Trophoblast cell (in vitro differentiated cells and primary cell): Measurements from ENCODE around the gene DNPH1.
A peak's percentile ranks its signal among the peaks of the same experiment; 100 is the strongest.

Experiments used
- DNase-seq, 2 donors: peaks; one replicate each; pipeline ENCODE4 v3.0.0-alpha.2; 2016
- H2AFZ ChIP-seq: 2 replicates; pipeline ENCODE4 v1.6.1; 2013; ENCODE audit warnings: low read length, moderate library complexity, mild to moderate bottlenecking; ENCODE audit not compliant: insufficient read depth, poor library complexity
- H2AK5ac ChIP-seq: 2 replicates; pipeline ENCODE4 v1.6.1; 2013; ENCODE audit warnings: mild to moderate bottlenecking, low read length
- H2BK120ac ChIP-seq: 2 replicates; pipeline ENCODE4 v1.6.1; 2013; ENCODE audit warnings: low read length, mild to moderate bottlenecking, moderate library complexity; ENCODE audit not compliant: insufficient read depth, poor library complexity
- H2BK12ac ChIP-seq: 2 replicates; pipeline ENCODE4 v1.6.1; 2013; ENCODE audit warnings: mild to moderate bottlenecking, low read length, moderate library complexity
- H2BK5ac ChIP-seq: 2 replicates; pipeline ENCODE4 v1.6.1; 2013; ENCODE audit warnings: low read length, low read depth, moderate library complexity, mild to moderate bottlenecking; ENCODE audit not compliant: poor library complexity
- H3K14ac ChIP-seq: 2 replicates; pipeline ENCODE4 v1.6.1; 2013; ENCODE audit warnings: mild to moderate bottlenecking, low read length
- H3K18ac ChIP-seq: 2 replicates; pipeline ENCODE4 v1.6.1; 2013; ENCODE audit warnings: mild to moderate bottlenecking, low read length
- H3K23ac ChIP-seq: 2 replicates; pipeline ENCODE4 v1.6.1; 2013; ENCODE audit warnings: low read length
- H3K27ac ChIP-seq: 2 replicates; pipeline ENCODE4 v1.5.1; 2013; ENCODE audit warnings: low read depth, mild to moderate bottlenecking, inconsistent platforms, low read length, moderate library complexity
- H3K27me3 ChIP-seq: 2 replicates; pipeline ENCODE4 v1.6.1; 2013; ENCODE audit warnings: inconsistent platforms, mild to moderate bottlenecking, low read length, moderate library complexity; ENCODE audit not compliant: insufficient read depth
- H3K36me3 ChIP-seq, 2 experiments: 1 replicate in 1 of 2; 2 replicates in 1 of 2; pipeline ENCODE4 v1.6.1; 2013; ENCODE audit warnings: low read length in 2 of 2, mild to moderate bottlenecking in 2 of 2, moderate library complexity in 1 of 2; ENCODE audit not compliant: insufficient read depth in 2 of 2, control insufficient read depth in 1 of 2
- H3K4ac ChIP-seq: 2 replicates; pipeline ENCODE4 v1.6.1; 2013; ENCODE audit warnings: low read depth, mild to moderate bottlenecking, low read length, moderate library complexity
- H3K4me1 ChIP-seq, 2 experiments: 1 replicate in 1 of 2; 2 replicates in 1 of 2; pipeline ENCODE4 v1.6.1; 2013; ENCODE audit warnings: low read length in 2 of 2, mild to moderate bottlenecking in 2 of 2, moderate library complexity in 1 of 2; ENCODE audit not compliant: insufficient read depth in 2 of 2, control insufficient read depth in 1 of 2
- H3K4me2 ChIP-seq: 2 replicates; pipeline ENCODE4 v1.6.1; 2013; ENCODE audit warnings: inconsistent platforms, mild to moderate bottlenecking, low read length, moderate library complexity
- H3K4me3 ChIP-seq: 2 replicates; pipeline ENCODE4 v1.5.1; 2013; ENCODE audit warnings: mild to moderate bottlenecking, low read depth, low read length, inconsistent platforms
- H3K79me1 ChIP-seq: one replicate; pipeline ENCODE4 v1.6.1; 2013; ENCODE audit warnings: low read length
- H3K79me2 ChIP-seq: 2 replicates; pipeline ENCODE4 v1.6.1; 2013; ENCODE audit warnings: low read length, mild to moderate bottlenecking; ENCODE audit not compliant: control insufficient read depth, insufficient read depth, poor library complexity
- H3K9ac ChIP-seq: 2 replicates; pipeline ENCODE4 v1.6.1; 2013; ENCODE audit warnings: mild to moderate bottlenecking, low read length
- H3K9me3 ChIP-seq: 2 replicates; pipeline ENCODE4 v1.6.1; 2013; ENCODE audit warnings: low read depth, mild to moderate bottlenecking, control low read depth, inconsistent platforms, low read length; ENCODE audit not compliant: insufficient read depth
- H4K12ac ChIP-seq: 2 replicates; pipeline ENCODE4 v1.6.1; 2013; ENCODE audit warnings: low read depth, mild to moderate bottlenecking, low read length, moderate library complexity
- H4K8ac ChIP-seq: 2 replicates; pipeline ENCODE4 v1.6.1; 2013; ENCODE audit warnings: low read depth, mild to moderate bottlenecking, low read length, moderate library complexity
- H4K91ac ChIP-seq: one replicate; pipeline ENCODE4 v1.6.1; 2013; ENCODE audit warnings: low read depth, mild to moderate bottlenecking, low read length, moderate library complexity
- WGBS: extraction: QIAGEN DNeasy Blood & Tissue Kit; methylation state at CpG from one replicate; pipeline ENCODE4 v1.1.7; 2013; ENCODE audit warnings: missing lambda C conversion rate; ENCODE audit not compliant: insufficient read length, insufficient coverage; ENCODE audit errors: extremely low coverage; 5-methylcytosine and 5-hydroxymethylcytosine counted together

Gene DNPH1

DNA sequence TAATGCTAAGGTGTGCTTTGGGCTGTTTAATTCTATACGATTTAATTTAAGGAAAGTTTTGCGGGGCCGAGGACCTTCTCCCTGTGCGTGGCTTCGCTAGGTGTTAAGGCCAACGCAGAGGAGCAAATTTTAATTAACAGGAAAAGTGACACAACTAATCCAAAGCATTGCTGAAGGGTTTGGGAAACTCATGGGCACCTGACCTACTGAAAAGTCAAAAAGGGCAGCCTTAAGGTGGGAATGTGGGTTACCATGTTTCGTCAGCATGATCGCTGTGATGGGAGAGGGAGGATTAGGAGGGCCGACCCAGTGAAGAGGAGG, 47.7 kb downstream of the DNPH1 start:
- Histone ChIP-seq H3K14ac (peak overlapping the region; percentile 82), H3K36me3 (peaks cover 26 to 39% of the 10 kb centered on the region in 2 experiments), H2BK5ac (no peak overlapping the region), H2BK120ac (no peak overlapping the region), H3K27ac (peak overlapping the region; percentile 19), H3K4ac (peak overlapping the region; percentile 75), H2AK5ac (peak overlapping the region; percentile 28), H3K9ac (peak overlapping the region; percentile 57), H3K79me1 (peaks cover 9% of the 10 kb centered on the region), H3K4me3 (peak overlapping the region; percentile 74), H3K4me2 (peak overlapping the region; percentile 78), H3K79me2 (peaks cover 6% of the 10 kb centered on the region), H4K12ac (peak overlapping the region; percentile 83), H2BK12ac (no peak overlapping the region), H3K27me3 (no peaks in the 10 kb centered on the region), H2AFZ (peak overlapping the region; percentile 69), H3K18ac (peak overlapping the region; percentile 62), H3K23ac (no peak overlapping the region), H3K9me3 (no peaks in the 10 kb centered on the region), H4K91ac (peak overlapping the region; percentile 74), H4K8ac (peak overlapping the region; percentile 95), H3K4me1 (peaks cover 5 to 8% of the 10 kb centered on the region in 2 experiments)
- WGBS: no CpG with 5 or more reads among the region's 9 CpGs
- no peak for DNase-seq

DNA sequence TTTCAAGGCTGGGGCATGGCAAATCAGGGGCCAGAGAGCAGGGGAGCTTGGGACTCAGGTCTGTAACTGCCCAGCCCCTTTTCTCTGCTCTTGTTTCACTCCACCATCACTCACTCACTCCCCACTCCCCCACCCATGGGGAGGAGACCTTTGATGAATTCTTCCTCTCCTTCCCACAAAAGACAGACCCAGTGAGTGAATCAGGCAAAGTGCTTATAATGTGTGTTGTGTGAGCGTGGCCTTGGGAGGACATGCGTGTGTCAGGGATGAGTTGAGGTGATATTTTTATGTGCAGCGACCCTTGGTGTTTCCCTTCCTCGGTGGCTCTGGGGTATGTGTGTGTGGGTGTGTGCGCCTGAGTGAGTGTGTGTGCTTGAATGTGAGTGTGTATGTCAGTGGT, 48.3 kb downstream of the DNPH1 start:
- no peak overlapping the region for H2AK5ac ChIP-seq
- peaks cover 9% of the 10 kb centered on the region for H3K79me1 ChIP-seq
- H3K14ac ChIP-seq: no peak overlapping the region
- H3K4ac ChIP-seq: no peak overlapping the region
- H4K8ac ChIP-seq: no peak overlapping the region
- H2BK5ac ChIP-seq: no peak overlapping the region
- H3K27ac ChIP-seq: no peak overlapping the region
- H3K23ac ChIP-seq: no peak overlapping the region
- no peak overlapping the region for H2AFZ ChIP-seq
- no peak overlapping the region for H4K12ac ChIP-seq
- H3K4me1 ChIP-seq: peaks cover 5 to 8% of the 10 kb centered on the region in 2 experiments
- H3K27me3 ChIP-seq: no peaks in the 10 kb centered on the region
- no peak overlapping the region for H2BK120ac ChIP-seq
- no peak overlapping the region for H3K9ac ChIP-seq
- H3K79me2 ChIP-seq: peaks cover 6% of the 10 kb centered on the region
- H3K18ac ChIP-seq: no peak overlapping the region
- no peak overlapping the region for H2BK12ac ChIP-seq
- H3K9me3 ChIP-seq: no peaks in the 10 kb centered on the region
- H4K91ac ChIP-seq: no peak overlapping the region
- DNase-seq: no peak
- H3K36me3 ChIP-seq: peaks cover 31 to 40% of the 10 kb centered on the region in 2 experiments
- H3K4me3 ChIP-seq: no peak overlapping the region
- no CpG with 5 or more reads among the region's 5 CpGs for WGBS
- H3K4me2 ChIP-seq: peak overlapping the region; percentile 78

DNA sequence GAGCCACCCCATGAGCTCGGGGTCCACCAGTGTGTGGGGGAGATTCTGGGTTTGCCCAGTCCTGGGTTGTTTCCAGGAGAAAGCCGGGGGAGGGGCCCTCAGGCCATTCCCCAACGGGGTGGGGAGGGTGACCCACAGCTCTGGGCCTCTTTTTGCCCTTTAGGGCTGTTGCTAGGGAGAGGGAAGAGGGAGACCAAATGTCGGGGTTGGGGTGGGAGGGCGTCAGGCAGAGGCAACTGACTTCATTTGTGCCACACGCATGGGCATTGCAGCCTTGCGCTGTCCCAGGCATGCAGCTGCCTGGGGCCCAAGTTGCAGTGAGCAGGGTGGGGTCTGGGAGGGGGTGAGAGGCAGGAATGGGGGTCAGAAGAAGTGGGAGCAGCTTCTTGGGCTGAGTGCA, 49.2 kb downstream of the DNPH1 start:
- Histone ChIP-seq H4K8ac (no peak overlapping the region), H3K23ac (no peak overlapping the region), H3K79me2 (peaks cover 6% of the 10 kb centered on the region), H3K36me3 (peaks cover 33 to 42% of the 10 kb centered on the region in 2 experiments), H2BK5ac (no peak overlapping the region), H3K14ac (no peak overlapping the region), H2AK5ac (no peak overlapping the region), H3K9me3 (no peaks in the 10 kb centered on the region), H3K9ac (no peak overlapping the region), H3K18ac (no peak overlapping the region), H3K4ac (no peak overlapping the region), H3K4me3 (no peak overlapping the region), H4K91ac (no peak overlapping the region), H2BK12ac (no peak overlapping the region), H3K4me1 (peaks cover 5 to 8% of the 10 kb centered on the region in 2 experiments), H4K12ac (no peak overlapping the region), H3K27me3 (no peaks in the 10 kb centered on the region), H3K4me2 (no peak overlapping the region), H2AFZ (no peak overlapping the region), H3K79me1 (peaks cover 9% of the 10 kb centered on the region), H3K27ac (no peak overlapping the region), H2BK120ac (no peak overlapping the region)
- DNase-seq: no peak
- no CpG with 5 or more reads among the region's 7 CpGs for WGBS

DNA sequence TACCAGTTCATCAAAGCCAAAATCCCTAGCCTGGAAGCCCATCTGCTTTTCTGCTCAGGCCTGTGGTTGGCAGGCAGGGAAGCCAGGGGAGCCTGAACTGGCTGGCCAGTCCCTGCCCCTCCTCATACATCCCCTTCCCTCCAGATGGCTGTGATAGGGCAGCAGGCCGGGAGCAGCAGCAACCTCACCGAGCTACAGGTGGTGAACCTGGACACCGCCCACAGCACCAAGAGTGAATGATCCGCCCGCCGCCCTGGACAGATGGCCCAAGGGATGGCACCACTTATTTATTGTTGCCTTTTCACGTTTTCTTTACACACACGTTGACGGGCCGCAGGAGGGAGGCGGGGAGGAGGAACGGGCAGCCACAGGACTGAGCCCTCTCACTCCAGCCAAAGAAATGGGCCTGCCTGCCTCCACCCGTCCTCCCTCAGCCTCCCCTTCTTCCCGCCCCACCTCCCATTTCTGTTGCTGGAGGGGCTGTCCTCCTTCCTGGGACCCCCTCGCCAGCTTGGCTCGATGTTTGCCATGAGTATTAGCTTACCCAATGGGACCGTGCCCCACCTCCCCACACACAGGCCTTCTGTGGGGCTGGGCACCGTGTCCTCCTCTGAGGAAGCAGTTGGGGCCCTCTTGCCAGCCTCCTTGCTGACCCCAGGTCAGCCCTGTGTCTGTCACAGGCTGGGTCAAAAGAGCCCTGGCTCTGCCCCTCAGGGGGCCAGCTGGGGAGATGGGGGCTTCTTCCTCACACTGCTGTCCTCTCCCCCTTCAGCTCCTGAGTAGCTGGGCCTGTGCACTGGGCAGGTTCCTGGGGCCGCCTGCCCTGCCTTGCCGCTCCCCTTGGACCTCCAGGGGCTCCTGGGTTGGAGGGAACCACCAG, 50.1 kb downstream of the DNPH1 start:
- Histone ChIP-seq H3K4ac (no peak overlapping the region), H3K36me3 (peaks cover 33 to 38% of the 10 kb centered on the region in 2 experiments), H2BK120ac (no peak overlapping the region), H3K9ac (no peak overlapping the region), H3K27me3 (no peaks in the 10 kb centered on the region), H4K91ac (no peak overlapping the region), H4K8ac (no peak overlapping the region), H3K23ac (no peak overlapping the region), H3K4me1 (peaks cover 5 to 8% of the 10 kb centered on the region in 2 experiments), H2AK5ac (no peak overlapping the region), H3K9me3 (no peaks in the 10 kb centered on the region), H3K79me1 (peaks cover 11% of the 10 kb centered on the region), H3K14ac (no peak overlapping the region), H3K18ac (no peak overlapping the region), H3K27ac (no peak overlapping the region), H2AFZ (no peak overlapping the region), H2BK12ac (no peak overlapping the region), H3K4me2 (no peak overlapping the region), H3K4me3 (no peak overlapping the region), H3K79me2 (peaks cover 6% of the 10 kb centered on the region), H4K12ac (no peak overlapping the region), H2BK5ac (no peak overlapping the region)
- DNase-seq: no peak
- WGBS: no CpG with 5 or more reads among the region's 20 CpGs
